HepG2 (cell line): ENCODE data around the gene CDC25C. TPM values are rescaled to one million over a fixed set of nuclear protein-coding genes. Genes with fewer than 3 reads are reported as not detected.
A peak's percentile ranks its signal among the peaks of the same experiment; 100 is the strongest.

Experiments used
- ATF1 ChIP-seq: IDR thresholded peaks from 2 replicates; pipeline ENCODE4 v1.6.1; 2016; ENCODE audit warnings: mild to moderate bottlenecking, control low read depth
- FOXJ3 ChIP-seq: sonication (generic); formaldehyde crosslinking; IDR thresholded peaks from 2 replicates; pipeline ENCODE4 v1.4.0; 2020; ENCODE audit warnings: missing genetic modification reagents, mild to moderate bottlenecking, borderline replicate concordance
- HMGA1 ChIP-seq: sonication (generic); formaldehyde crosslinking; conservative IDR thresholded peaks from 2 replicates; pipeline ENCODE4 v1.4.0; 2020; ENCODE audit warnings: missing genetic modification reagents
- HNRNPH1 ChIP-seq: fragments of 200-400 bp; formaldehyde crosslinking; optimal IDR thresholded peaks from 2 replicates; pipeline ENCODE3; 2017; ENCODE audit warnings: mild to moderate bottlenecking, low read depth, low read length
- HOXA5 ChIP-seq: sonication (generic); formaldehyde crosslinking; IDR thresholded peaks from 2 replicates; pipeline ENCODE4 v1.4.0; 2020; ENCODE audit warnings: missing genetic modification reagents
- IRF2 ChIP-seq: IDR thresholded peaks from 2 replicates; pipeline ENCODE4 v1.6.1; 2018; ENCODE audit warnings: missing genetic modification reagents, missing compliant biosample characterization
- NCOA1 ChIP-seq: sonication (generic); formaldehyde crosslinking; IDR thresholded peaks from 2 replicates; pipeline ENCODE4 v1.9.0; 2021; ENCODE audit warnings: missing genetic modification reagents
- NPAS2 ChIP-seq: sonication (generic); formaldehyde crosslinking; IDR thresholded peaks from 2 replicates; pipeline ENCODE4 v1.8.0; 2022; ENCODE audit warnings: mild to moderate bottlenecking, missing genetic modification reagents, borderline replicate concordance
- TBL1XR1 ChIP-seq: fragments of 150-350 bp; IDR thresholded peaks from 2 replicates; pipeline ENCODE4 v1.6.1; 2014; ENCODE audit warnings: borderline replicate concordance, low read length; ENCODE audit not compliant: partially characterized antibody
- YEATS2 ChIP-seq: sonication (generic); formaldehyde crosslinking; IDR thresholded peaks from 2 replicates; pipeline ENCODE4 v1.4.0; 2020; ENCODE audit warnings: missing genetic modification reagents, borderline replicate concordance
- ZFP90 ChIP-seq: sonication (generic); formaldehyde crosslinking; IDR thresholded peaks from 2 replicates; pipeline ENCODE4 v1.8.0; 2022; ENCODE audit warnings: missing genetic modification reagents, mild to moderate bottlenecking, inconsistent platforms, borderline replicate concordance
- ZNF343 ChIP-seq: sonication (generic); formaldehyde crosslinking; IDR thresholded peaks from 2 replicates; pipeline ENCODE4 v1.4.0; 2020; ENCODE audit warnings: mild to moderate bottlenecking, missing genetic modification reagents
- ZNF550 ChIP-seq: sonication (generic); formaldehyde crosslinking; IDR thresholded peaks from 2 replicates; pipeline ENCODE4 v1.4.0; 2020; ENCODE audit warnings: mild to moderate bottlenecking, missing genetic modification reagents, borderline replicate concordance
- ZNF652 ChIP-seq: IDR thresholded peaks from 2 replicates; pipeline ENCODE4 v1.6.1; 2016; ENCODE audit warnings: low read depth, borderline replicate concordance
- polyA plus RNA-seq, 8 experiments: library from polyadenylated mRNA; depleted of rRNA in 3 of 8; stranded (reverse) in 7 of 8; unstranded in 1 of 8; fragments of >200 nt; fragmentation: Illumina TruSeq in 4 of 8; extraction: Trizol in 4 of 8; gene quantifications; 2 replicates each; pipeline versions ENCODE4 v1.2.1 to v1.2.3, GENCODE V29; 2011 to 2016; ENCODE audit warnings: low read depth in 4 of 8, missing spikeins in 1 of 8, mixed read lengths in 1 of 8; ENCODE audit not compliant: insufficient read depth in 1 of 8
- total RNA-seq, 5 experiments: library from RNA; depleted of rRNA; stranded (reverse); fragments of >200 nt; fragmentation: Illumina TruSeq; extraction: Trizol; gene quantifications; 2 replicates each; pipeline ENCODE4 v1.2.3, GENCODE V29; 2016; ENCODE audit warnings: low read depth in 1 of 5
- TF ChIP-seq, protein P1 (sequence below): IDR thresholded peaks from 2 replicates; pipeline ENCODE4 v1.6.1; 2016; ENCODE audit warnings: mild to moderate bottlenecking, missing biosample characterization, missing genetic modification reagents
- TF ChIP-seq, protein P2 (sequence below): sonication (generic); formaldehyde crosslinking; IDR thresholded peaks from 2 replicates; pipeline ENCODE4 v1.4.0; 2020; ENCODE audit warnings: missing genetic modification reagents, borderline replicate concordance
- TF ChIP-seq, protein P3 (sequence below): sonication (generic); formaldehyde crosslinking; IDR thresholded peaks from 2 replicates; pipeline ENCODE4 v1.5.0; 2020; ENCODE audit warnings: missing genetic modification reagents, mild to moderate bottlenecking, borderline replicate concordance
- TF ChIP-seq, protein P4 (sequence below): sonication (generic); formaldehyde crosslinking; IDR thresholded peaks from 2 replicates; pipeline ENCODE4 v1.4.0; 2020; ENCODE audit warnings: mild to moderate bottlenecking, missing genetic modification reagents
- TF ChIP-seq, protein P5 (sequence below): sonication (generic); formaldehyde crosslinking; IDR thresholded peaks from 2 replicates; pipeline ENCODE4 v1.5.1; 2020; ENCODE audit warnings: mild to moderate bottlenecking, missing genetic modification reagents
- TF ChIP-seq, protein P6 (sequence below): sonication (generic); formaldehyde crosslinking; IDR thresholded peaks from 2 replicates; pipeline ENCODE4 v1.8.0; 2022; ENCODE audit warnings: mild to moderate bottlenecking, missing genetic modification reagents

CDC25C gene
- total and polyA plus RNA-seq, 2 of the 13 experiments (the other 11 are each of a cell fraction or from before 2014, with no cell fraction given), result 17.7 to 27.6 TPM

DNA sequence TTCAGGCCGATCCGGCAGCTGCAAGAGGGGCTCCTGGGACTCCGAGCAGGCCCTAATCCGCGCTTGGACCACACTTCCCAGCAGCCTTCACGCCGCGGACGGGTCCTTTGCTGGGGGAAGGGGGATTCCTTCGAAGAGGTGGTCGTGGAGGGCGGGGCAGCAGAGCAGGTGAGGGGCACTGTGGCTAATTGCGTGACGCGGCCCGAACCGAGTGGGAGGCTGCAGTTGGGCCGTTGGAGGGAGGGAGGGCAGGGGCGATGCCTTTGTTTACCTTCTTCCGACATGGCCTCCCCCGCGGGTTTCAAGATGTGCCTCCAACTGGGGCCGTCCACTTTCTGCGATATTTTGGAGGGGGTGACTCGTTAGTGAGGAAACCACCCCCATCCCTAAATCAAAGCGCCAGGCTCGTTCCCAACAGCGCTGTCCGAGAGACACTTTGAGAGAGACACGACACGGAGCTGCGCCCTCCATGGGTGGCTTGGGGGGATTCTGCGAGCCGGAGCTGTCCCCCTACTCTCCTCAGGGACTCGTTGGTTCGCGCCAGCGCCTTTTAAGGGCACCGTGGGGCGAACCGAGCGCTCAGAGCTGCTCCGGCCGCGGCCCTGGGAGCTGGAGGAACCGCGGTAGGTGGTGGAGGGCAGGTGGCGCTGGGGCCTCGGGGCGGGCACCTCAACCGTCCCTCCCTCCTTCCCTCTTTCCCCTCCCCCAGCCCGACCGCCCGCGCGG, 6.2 kb upstream of the CDC25C start, which contains the start of gene FAM53C (continued):
- TF ChIP-seq IRF2 (CRISPR knock-in tag) (no peak; the same call in 1 of the 2 replicates), ZNF550 (CRISPR knock-in tag) (no peak), ZNF652 (CRISPR knock-in tag) (no peak), FOXJ3 (CRISPR knock-in tag) (0 out of 2 replicates have a peak, but pooled peaks have one; percentile 22), ATF1 (CRISPR knock-in tag) (peak; percentile 75), ZFP90 (peak; percentile 64; the same call in 1 of the 2 replicates), NPAS2 (CRISPR knock-in tag) (no peak), TBL1XR1 (peak; percentile 56), HNRNPH1 (no peak), HMGA1 (CRISPR knock-in tag) (no peak), NCOA1 (CRISPR knock-in tag) (no peak), ZNF343 (peak; percentile 25; the same call in 1 of the 2 replicates), YEATS2 (CRISPR knock-in tag) (peak; percentile 47; the same call in 1 of the 2 replicates), HOXA5 (peak; percentile 90; the same call in 1 of the 2 replicates)
- TF ChIP-seq, protein P1, sequence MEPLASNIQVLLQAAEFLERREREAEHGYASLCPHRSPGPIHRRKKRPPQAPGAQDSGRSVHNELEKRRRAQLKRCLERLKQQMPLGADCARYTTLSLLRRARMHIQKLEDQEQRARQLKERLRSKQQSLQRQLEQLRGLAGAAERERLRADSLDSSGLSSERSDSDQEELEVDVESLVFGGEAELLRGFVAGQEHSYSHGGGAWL (CRISPR knock-in tag), result peak; percentile 91
- TF ChIP-seq, protein P2, sequence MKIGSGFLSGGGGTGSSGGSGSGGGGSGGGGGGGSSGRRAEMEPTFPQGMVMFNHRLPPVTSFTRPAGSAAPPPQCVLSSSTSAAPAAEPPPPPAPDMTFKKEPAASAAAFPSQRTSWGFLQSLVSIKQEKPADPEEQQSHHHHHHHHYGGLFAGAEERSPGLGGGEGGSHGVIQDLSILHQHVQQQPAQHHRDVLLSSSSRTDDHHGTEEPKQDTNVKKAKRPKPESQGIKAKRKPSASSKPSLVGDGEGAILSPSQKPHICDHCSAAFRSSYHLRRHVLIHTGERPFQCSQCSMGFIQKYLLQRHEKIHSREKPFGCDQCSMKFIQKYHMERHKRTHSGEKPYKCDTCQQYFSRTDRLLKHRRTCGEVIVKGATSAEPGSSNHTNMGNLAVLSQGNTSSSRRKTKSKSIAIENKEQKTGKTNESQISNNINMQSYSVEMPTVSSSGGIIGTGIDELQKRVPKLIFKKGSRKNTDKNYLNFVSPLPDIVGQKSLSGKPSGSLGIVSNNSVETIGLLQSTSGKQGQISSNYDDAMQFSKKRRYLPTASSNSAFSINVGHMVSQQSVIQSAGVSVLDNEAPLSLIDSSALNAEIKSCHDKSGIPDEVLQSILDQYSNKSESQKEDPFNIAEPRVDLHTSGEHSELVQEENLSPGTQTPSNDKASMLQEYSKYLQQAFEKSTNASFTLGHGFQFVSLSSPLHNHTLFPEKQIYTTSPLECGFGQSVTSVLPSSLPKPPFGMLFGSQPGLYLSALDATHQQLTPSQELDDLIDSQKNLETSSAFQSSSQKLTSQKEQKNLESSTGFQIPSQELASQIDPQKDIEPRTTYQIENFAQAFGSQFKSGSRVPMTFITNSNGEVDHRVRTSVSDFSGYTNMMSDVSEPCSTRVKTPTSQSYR (CRISPR knock-in tag), result peak; percentile 95; the same call in 1 of the 2 replicates
- TF ChIP-seq, protein P3, sequence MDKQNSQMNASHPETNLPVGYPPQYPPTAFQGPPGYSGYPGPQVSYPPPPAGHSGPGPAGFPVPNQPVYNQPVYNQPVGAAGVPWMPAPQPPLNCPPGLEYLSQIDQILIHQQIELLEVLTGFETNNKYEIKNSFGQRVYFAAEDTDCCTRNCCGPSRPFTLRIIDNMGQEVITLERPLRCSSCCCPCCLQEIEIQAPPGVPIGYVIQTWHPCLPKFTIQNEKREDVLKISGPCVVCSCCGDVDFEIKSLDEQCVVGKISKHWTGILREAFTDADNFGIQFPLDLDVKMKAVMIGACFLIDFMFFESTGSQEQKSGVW (CRISPR knock-in tag), result no peak
- TF ChIP-seq, protein P4, sequence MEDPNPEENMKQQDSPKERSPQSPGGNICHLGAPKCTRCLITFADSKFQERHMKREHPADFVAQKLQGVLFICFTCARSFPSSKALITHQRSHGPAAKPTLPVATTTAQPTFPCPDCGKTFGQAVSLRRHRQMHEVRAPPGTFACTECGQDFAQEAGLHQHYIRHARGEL (CRISPR knock-in tag), result peak; percentile 16; the same call in 1 of the 2 replicates
- TF ChIP-seq, protein P5, sequence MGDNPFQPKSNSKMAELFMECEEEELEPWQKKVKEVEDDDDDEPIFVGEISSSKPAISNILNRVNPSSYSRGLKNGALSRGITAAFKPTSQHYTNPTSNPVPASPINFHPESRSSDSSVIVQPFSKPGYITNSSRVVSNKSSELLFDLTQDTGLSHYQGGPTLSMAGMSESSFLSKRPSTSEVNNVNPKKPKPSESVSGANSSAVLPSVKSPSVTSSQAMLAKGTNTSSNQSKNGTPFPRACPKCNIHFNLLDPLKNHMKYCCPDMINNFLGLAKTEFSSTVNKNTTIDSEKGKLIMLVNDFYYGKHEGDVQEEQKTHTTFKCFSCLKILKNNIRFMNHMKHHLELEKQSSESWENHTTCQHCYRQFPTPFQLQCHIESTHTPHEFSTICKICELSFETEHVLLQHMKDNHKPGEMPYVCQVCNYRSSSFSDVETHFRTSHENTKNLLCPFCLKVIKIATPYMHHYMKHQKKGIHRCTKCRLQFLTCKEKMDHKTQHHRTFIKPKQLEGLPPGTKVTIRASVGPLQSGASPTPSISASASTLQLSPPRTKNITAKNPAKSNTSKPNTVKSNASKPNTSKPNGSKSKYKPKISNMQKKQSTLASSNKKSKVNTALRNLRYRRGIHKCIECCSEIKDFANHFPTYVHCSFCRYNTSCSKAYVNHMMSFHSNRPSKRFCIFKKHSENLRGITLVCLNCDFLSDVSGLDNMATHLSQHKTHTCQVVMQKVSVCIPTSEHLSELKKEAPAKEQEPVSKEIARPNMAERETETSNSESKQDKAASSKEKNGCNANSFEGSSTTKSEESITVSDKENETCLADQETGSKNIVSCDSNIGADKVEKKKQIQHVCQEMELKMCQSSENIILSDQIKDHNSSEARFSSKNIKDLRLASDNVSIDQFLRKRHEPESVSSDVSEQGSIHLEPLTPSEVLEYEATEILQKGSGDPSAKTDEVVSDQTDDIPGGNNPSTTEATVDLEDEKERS (CRISPR knock-in tag), result no peak
- TF ChIP-seq, protein P6, sequence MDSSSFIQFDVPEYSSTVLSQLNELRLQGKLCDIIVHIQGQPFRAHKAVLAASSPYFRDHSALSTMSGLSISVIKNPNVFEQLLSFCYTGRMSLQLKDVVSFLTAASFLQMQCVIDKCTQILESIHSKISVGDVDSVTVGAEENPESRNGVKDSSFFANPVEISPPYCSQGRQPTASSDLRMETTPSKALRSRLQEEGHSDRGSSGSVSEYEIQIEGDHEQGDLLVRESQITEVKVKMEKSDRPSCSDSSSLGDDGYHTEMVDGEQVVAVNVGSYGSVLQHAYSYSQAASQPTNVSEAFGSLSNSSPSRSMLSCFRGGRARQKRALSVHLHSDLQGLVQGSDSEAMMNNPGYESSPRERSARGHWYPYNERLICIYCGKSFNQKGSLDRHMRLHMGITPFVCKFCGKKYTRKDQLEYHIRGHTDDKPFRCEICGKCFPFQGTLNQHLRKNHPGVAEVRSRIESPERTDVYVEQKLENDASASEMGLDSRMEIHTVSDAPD (CRISPR knock-in tag), result peak; percentile 68
